HG03442 (cell line): ENCODE data around the gene TNFSF9.
"Not testable (repeated sequence)": the region's sequence is repeated elsewhere in the genome, so short reads cannot be mapped to it uniquely, and the experiment has no call there.

Experiments used
- ATAC-seq: cut with Tn5 transposase; IDR thresholded peaks from one replicate; pipeline ENCODE4 v1.9.1; 2021; ENCODE audit warnings: mild to moderate bottlenecking, moderate library complexity; ENCODE audit not compliant: unreplicated experiment

The TNFSF9 gene

GRCh38 chr19:6531956-6532243 is 1.1 kb downstream of the TNFSF9 start:
- ATAC-seq, result no peak

GRCh38 chr19:6532244-6532999 is 1.6 kb downstream of the TNFSF9 start:
- no peak for ATAC-seq

- ATAC-seq, result no peak
Measured at GRCh38 chr19:6533000-6533328, 2.1 kb downstream of the TNFSF9 start.

- no peak for ATAC-seq
Measured at GRCh38 chr19:6533746-6534418, 3.1 kb downstream of the TNFSF9 start.

GRCh38 chr19:6534451-6535093 is 3.7 kb downstream of the TNFSF9 start:
- ATAC-seq, result no peak

DNA sequence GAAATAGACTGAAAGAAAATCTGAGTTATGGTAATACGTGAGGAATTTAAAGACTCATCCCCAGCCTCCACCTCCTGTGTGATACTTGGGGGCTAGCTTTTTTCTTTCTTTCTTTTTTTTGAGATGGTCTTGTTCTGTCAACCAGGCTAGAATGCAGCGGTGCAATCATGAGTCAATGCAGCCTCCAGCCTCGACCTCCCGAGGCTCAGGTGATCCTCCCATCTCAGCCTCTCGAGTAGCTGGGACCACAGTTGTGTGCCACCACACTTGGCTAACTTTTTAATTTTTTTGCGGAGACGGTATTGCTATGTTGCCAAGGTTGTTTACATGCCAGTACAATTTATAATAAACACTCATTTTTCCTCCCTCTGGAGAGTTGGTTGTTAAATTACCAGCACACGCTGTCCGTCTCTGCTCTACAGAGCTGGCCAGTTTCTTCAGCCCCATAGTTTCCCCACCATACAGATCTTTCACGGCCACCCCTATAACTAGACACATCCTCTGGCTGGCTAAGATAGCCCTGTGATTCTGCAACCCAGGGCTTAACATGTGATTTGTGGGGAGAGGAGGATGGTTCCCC is 4.8 kb downstream of the TNFSF9 start:
- no peak for ATAC-seq

- ATAC-seq, result no peak
Measured at GRCh38 chr19:6539514-6539913, 8.7 kb downstream of the TNFSF9 start.

GRCh38 chr19:6540918-6541689 is 10.3 kb downstream of the TNFSF9 start:
- no peak for ATAC-seq

DNA sequence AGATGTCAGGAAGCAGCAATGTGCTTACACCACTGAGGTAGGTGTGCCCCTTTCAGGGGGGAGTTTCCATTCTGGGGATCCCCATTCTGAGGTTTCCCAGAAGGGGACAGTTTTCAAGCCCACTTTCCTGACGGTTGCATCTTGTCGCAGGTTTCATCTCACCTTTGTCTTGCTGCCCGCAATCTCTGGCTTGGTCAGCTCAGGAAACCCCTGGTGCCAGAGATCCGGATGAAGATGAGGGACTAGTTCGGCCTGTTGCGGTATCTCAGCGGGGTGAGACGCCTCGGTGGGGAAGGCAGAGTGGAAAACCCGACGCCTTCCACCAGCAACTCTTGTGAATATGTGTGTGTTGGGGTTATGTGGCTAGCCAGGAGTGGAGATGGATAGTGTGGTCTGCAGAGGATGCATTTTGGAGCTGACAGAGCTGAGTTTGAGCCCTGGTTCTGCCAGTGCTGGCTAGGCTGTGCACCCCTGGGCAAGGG is 13.1 kb downstream of the TNFSF9 start:
- ATAC-seq, result no peak

- ATAC-seq, result not testable (repeated sequence)
Measured at GRCh38 chr19:6550679-6551078, 19.9 kb downstream of the TNFSF9 start.

DNA sequence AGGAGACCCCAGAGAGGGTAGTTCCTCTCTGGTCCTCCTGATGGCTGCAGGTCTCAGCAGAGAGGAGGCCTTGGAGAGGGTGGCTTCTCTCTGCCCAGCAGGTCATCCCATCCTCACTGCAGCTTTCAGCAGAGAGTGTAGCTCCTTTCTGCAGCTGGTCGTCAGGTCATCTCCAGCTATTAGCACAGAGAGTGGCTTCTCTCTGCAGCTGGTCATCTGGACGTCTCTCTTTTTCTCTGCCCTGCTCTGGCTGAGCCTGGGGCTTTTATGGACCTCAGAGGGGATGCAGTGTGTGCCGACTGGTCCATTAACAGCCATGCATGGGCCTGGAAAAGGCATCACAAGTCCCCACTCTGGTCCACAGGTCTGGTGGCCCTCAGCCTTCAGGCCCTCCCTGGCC is 20.3 kb downstream of the TNFSF9 start:
- ATAC-seq, result no peak

DNA sequence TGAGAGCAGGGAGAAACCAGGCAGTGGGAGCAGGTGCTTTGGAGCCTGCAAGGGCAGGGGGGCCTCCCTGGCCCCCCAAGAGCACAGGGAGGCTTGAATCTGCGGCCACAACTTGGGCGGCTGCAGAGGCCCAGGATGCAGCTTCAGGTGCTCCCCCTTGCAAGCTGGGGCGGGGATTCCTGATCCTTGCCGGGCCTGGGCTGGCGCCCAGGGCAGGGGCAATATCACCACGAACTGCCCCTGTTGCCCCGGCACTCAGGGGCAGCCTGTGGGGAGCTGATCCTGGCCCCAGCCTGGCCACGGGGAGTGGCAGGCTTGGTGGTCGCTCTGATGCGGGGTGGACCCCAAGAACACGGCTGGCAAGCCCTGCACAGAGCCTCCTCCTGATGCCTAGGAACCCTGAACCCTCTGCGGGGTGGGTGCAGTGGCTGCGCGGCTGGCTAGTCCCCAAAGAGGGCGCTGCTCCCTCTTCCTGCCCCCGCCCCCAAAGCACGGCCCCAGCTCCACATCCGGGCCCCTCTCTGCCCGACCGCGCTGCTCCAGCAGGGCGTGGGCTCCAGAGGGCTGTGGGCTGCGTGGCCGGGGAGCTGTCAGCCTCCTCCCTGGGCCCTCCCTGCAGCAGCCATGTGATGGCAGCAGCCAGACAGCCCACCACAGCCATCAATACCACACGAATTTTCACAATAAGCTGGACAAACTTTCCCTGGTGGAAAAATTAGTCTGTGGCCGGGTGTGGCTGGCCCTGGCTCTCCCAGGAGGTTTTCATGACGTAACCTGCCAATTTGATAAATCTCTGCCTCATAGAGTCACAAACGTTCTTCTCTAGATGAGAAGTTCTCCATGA is 21.0 kb downstream of the TNFSF9 start:
- ATAC-seq, result no peak

DNA sequence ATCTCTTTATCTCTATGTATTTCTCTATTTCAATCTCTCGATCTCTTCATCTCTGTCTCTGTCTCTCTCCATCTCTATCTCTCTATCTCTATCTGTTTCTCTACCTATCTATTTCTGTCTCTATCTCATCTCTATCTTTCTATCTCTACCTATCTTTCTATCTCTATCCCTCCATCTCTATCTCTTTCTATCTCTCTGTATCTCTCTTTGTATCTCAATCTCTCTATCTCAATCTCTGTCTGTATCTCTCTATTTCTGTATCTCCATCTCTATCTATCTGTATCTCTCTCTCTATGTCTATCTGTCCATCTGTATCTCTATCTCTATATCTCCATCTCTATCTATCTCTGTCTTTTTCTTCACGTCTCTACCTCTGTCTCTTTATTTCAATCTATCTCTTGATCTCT is 25.2 kb downstream of the TNFSF9 start:
- ATAC-seq, result no peak

- no peak for ATAC-seq
Measured at GRCh38 chr19:6556480-6557195, 25.8 kb downstream of the TNFSF9 start.

GRCh38 chr19:6562437-6562836 is 31.6 kb downstream of the TNFSF9 start:
- not testable (repeated sequence) for ATAC-seq

- no peak for ATAC-seq
Measured at GRCh38 chr19:6564393-6564792, 33.6 kb downstream of the TNFSF9 start.

GRCh38 chr19:6566727-6567126 is 35.9 kb downstream of the TNFSF9 start:
- ATAC-seq, result not testable (repeated sequence)

GRCh38 chr19:6568010-6568526 is 37.2 kb downstream of the TNFSF9 start:
- no peak for ATAC-seq

DNA sequence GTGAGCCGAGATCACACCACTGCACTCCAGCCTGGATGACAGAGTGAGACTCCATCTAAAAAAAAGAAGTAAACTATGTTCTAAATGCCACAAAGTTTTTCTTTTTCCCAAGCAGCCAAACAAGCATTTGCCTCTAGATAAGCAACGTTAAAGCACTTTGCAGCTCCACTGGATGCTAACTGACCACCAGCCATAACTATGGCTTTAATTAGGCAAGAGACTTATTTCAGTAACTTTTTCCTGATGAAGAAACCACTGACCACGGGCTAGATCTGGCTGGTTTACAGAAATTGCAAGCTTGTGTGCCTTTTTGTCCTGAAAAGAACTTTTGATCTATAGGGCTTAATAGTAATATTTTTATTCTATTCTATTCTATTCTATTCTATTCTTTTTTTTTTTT is 38.0 kb downstream of the TNFSF9 start:
- no peak for ATAC-seq
